GM06990 (cell line): Measurements from ENCODE around the gene SPTB.

ENCODE experiments used
- DNase-seq: peaks from one replicate; pipeline ENCODE4 v3.0.0-alpha.2; 2011; ENCODE audit not compliant: insufficient read length; ENCODE audit errors: extremely low read depth
- H3K27me3 ChIP-seq: replicated peaks from 2 replicates; pipeline ENCODE4 v1.6.0; 2011; ENCODE audit warnings: low read length; ENCODE audit not compliant: control insufficient read depth, insufficient read depth
- H3K36me3 ChIP-seq: 2 replicates; pipeline ENCODE4 v1.5.1; 2011; ENCODE audit warnings: low read length; ENCODE audit not compliant: control insufficient read depth, insufficient read depth
- H3K4me3 ChIP-seq: replicated peaks from 2 replicates; pipeline ENCODE4 v1.5.1; 2011; ENCODE audit warnings: low read depth, mild to moderate bottlenecking, control low read depth, low read length
- TF ChIP-seq, protein P1 (sequence below): IDR thresholded peaks from 2 replicates; pipeline ENCODE4 v1.5.1; 2011; ENCODE audit warnings: low read length, control low read depth, mild to moderate bottlenecking, inconsistent platforms; ENCODE audit not compliant: insufficient read depth, poor library complexity, severe bottlenecking

Gene SPTB

DNA sequence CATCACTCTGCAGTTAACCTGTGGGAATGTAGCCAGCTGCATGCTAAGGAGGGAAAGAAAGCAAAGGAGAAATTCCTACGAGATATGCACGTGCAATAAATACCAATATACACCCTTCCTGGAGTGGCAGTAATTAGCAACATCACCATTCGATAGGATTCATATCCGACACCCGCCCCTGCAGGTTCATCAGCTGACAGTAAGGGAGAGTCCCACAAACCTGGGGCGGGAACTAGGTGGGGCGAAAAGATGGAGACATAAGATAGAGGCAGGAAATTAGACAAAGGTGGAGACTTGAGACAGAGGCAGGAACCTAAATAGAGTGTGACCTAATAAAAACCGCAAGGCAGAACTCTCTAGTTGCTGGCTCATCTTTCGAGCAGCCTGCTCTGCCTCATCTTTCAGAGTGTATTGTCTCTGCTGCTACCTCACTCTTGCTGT lies 123.9 kb downstream of the SPTB start:
- no peaks in the 10 kb centered on the region for H3K36me3 ChIP-seq
- no peaks in the 10 kb centered on the region; the same call in 1 of the 2 replicates for H3K27me3 ChIP-seq
- TF ChIP-seq, protein P1, sequence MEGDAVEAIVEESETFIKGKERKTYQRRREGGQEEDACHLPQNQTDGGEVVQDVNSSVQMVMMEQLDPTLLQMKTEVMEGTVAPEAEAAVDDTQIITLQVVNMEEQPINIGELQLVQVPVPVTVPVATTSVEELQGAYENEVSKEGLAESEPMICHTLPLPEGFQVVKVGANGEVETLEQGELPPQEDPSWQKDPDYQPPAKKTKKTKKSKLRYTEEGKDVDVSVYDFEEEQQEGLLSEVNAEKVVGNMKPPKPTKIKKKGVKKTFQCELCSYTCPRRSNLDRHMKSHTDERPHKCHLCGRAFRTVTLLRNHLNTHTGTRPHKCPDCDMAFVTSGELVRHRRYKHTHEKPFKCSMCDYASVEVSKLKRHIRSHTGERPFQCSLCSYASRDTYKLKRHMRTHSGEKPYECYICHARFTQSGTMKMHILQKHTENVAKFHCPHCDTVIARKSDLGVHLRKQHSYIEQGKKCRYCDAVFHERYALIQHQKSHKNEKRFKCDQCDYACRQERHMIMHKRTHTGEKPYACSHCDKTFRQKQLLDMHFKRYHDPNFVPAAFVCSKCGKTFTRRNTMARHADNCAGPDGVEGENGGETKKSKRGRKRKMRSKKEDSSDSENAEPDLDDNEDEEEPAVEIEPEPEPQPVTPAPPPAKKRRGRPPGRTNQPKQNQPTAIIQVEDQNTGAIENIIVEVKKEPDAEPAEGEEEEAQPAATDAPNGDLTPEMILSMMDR, result no peak
- DNase-seq, result peak; percentile 51
- no peak overlapping the region for H3K4me3 ChIP-seq

DNA sequence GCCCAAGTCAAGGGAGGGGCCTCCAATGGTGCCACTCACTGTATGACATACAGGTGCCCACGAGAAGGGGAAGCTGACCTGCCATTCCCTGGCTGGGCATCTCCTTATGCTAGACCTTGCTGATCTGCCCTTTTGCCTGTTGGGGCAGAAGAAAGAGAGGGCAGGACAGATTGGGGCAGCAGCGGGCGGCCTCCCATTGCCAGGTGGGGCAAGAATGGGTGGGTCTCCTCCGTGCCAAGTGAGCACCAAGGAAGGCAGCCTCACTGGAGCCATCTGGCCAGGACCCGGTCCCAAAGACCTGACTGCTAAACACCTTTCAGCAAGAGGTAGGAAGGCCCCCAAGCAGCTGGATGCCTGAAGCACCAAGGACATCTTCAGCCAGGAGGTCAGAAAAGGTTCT lies 125.0 kb downstream of the SPTB start:
- TF ChIP-seq, protein P1, result no peak
- H3K36me3 ChIP-seq, result no peaks in the 10 kb centered on the region
- no peak for DNase-seq
- H3K27me3 ChIP-seq, result no peaks in the 10 kb centered on the region; the same call in 1 of the 2 replicates
- H3K4me3 ChIP-seq, result no peak overlapping the region

DNA sequence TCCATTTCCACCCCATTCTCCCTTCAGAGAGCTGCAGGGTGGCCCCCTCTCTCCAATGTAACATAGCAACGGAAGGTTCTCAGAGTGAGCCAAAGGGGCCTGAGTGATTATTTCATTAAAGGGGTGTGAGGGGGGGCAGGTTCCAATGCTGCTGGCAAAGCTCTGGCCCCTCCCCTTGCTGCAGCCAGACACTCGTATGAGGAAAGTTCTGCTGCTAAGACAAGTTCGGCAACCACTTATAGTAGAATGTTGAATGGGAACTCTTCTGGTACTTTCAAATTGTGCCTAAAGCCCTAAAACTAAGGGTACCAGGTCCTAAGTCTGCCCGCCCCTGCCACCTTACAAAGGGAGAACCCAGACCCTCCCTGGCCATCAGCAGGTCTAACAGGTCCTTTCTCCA lies 125.7 kb downstream of the SPTB start:
- no peaks in the 10 kb centered on the region for H3K36me3 ChIP-seq
- H3K4me3 ChIP-seq, result no peak overlapping the region
- H3K27me3 ChIP-seq, result no peaks in the 10 kb centered on the region
- DNase-seq, result no peak
- TF ChIP-seq, protein P1, result no peak

DNA sequence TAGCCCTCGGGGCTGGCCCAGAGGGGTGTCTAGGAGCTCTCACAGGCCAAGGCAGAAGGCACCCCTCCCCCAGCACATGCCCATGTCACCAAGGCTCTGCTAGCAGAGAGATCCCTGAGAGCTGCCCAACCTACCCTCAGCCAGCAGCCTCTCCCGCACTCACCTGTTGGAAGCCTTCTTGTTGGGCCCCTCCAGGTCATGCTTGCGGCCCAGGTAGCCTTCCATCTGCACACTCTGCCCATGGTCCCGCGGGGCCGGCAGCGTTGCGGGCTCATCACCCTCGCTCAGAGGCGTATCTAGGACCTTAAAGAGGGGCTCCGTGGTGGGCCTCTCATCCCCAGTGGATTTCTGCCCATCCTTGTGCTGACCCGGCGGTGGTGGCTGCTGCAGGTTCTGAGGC lies 126.3 kb downstream of the SPTB start:
- TF ChIP-seq, protein P1, result no peak

DNA sequence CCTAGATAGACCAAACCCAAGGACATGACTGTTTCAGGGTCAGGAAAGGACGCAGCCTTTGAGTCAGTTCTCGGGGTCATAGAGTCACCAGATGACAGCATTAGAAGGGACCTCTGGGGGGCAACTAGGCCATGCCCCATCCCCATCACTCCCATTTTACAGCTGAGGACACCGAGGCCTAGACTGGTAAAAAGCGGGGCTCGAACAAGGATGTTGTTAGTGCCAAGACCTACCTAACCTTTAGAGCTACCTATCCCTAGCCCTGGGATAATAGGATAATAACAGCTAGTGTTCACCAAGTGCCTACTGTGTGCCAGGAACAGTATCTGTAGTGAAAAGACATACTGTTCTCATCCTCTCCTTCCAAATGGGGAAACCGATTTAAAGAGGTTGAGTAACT lies 126.8 kb downstream of the SPTB start:
- DNase-seq, result no peak
- Histone ChIP-seq H3K4me3 (no peak overlapping the region), H3K27me3 (no peaks in the 10 kb centered on the region; the same call in 1 of the 2 replicates), H3K36me3 (no peaks in the 10 kb centered on the region)
- TF ChIP-seq, protein P1, result no peak

More for the DNA sequence above, 126.3 kb downstream of the SPTB start:
- no peaks in the 10 kb centered on the region for H3K36me3 ChIP-seq
- no peaks in the 10 kb centered on the region; the same call in 1 of the 2 replicates for H3K27me3 ChIP-seq
- DNase-seq, result no peak
- H3K4me3 ChIP-seq, result no peak overlapping the region
